Measurements from ENCODE around the gene LCN9.
A peak's percentile ranks its signal among the peaks of the same experiment; 100 is the strongest.

The LCN9 gene

GRCh38 chr9:135701067-135701958 lies 38.2 kb downstream of the LCN9 start:
- peak; percentile 43 for DNase-seq

GRCh38 chr9:135701959-135702721 lies 39.0 kb downstream of the LCN9 start, which contains the start of gene KCNT1:
KCNT1 (plus strand) TSS chr9:135702185; CDS start chr9:135702259, 74 bp downstream.
- DNase-seq, result peak; percentile 71

GRCh38 chr9:135703726-135704125 lies 40.6 kb downstream of the LCN9 start:
- DNase-seq, result no peak

- peak; percentile 77 for DNase-seq
Observed at GRCh38 chr9:135704483-135704882, 41.4 kb downstream of the LCN9 start.

- no peak for DNase-seq
Observed at GRCh38 chr9:135705376-135705775, 42.3 kb downstream of the LCN9 start.

- no peak for DNase-seq
Observed at GRCh38 chr9:135706288-135706687, 43.2 kb downstream of the LCN9 start.

GRCh38 chr9:135707252-135708138 lies 44.4 kb downstream of the LCN9 start:
- no peak for DNase-seq

GRCh38 chr9:135708164-135708563 lies 45.1 kb downstream of the LCN9 start:
- DNase-seq, result no peak

- DNase-seq, result peak; percentile 65
Observed at GRCh38 chr9:135711391-135711790, 48.3 kb downstream of the LCN9 start.

- no peak for DNase-seq
Observed at GRCh38 chr9:135711881-135712280, 48.8 kb downstream of the LCN9 start.

- DNase-seq, result peak; percentile 83
Observed at GRCh38 chr9:135712613-135713295, 49.6 kb downstream of the LCN9 start.

GRCh38 chr9:135714242-135715055 lies 51.3 kb downstream of the LCN9 start:
- peak; percentile 48 for DNase-seq

- DNase-seq, result no peak
Observed at GRCh38 chr9:135715056-135715595, 52.0 kb downstream of the LCN9 start.

GRCh38 chr9:135716045-135716444 lies 52.9 kb downstream of the LCN9 start:
- no peak for DNase-seq

Data from right hindlimb (tissue), 1 donor.